HL-60 (cell line): ENCODE measurements around the gene GPATCH1.

Experiments
- GABPA ChIP-seq: IDR thresholded peaks from 2 replicates; pipeline ENCODE4 v1.6.1; 2012; ENCODE audit warnings: low read depth
- POLR2AphosphoS5 ChIP-seq: IDR thresholded peaks from 2 replicates; pipeline ENCODE4 v1.6.1; 2012; ENCODE audit warnings: low read depth
- TF ChIP-seq, protein P1 (sequence below): IDR thresholded peaks from one replicate; pipeline ENCODE4 v1.5.1; 2011; ENCODE audit warnings: low read length, control low read depth, inconsistent platforms; ENCODE audit not compliant: insufficient read depth
- TF ChIP-seq, protein P2 (sequence below): IDR thresholded peaks from 2 replicates; pipeline ENCODE4 v1.6.1; 2012; ENCODE audit warnings: low read depth; ENCODE audit not compliant: insufficient replicate concordance

DNA sequence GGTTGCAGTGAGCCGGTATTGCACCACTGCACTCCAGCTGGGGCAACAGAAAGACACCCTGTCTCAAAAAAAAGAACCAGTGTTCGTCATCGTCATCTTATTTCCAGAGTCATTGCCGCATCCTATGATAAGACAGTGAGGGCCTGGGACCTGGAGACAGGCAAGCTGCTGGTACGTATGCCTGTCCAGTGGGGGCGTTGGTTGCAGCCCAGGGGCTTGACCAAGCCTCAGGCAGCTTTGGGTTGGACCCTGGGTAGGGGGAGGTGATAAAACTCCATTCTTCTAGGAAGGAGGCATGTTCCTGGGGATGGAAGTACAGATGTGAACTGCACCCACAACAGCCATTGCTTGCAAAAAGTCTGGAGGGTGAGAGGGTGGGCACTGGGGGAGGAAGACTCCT is 66.6 kb downstream of the GPATCH1 start:
- TF ChIP-seq, protein P1, sequence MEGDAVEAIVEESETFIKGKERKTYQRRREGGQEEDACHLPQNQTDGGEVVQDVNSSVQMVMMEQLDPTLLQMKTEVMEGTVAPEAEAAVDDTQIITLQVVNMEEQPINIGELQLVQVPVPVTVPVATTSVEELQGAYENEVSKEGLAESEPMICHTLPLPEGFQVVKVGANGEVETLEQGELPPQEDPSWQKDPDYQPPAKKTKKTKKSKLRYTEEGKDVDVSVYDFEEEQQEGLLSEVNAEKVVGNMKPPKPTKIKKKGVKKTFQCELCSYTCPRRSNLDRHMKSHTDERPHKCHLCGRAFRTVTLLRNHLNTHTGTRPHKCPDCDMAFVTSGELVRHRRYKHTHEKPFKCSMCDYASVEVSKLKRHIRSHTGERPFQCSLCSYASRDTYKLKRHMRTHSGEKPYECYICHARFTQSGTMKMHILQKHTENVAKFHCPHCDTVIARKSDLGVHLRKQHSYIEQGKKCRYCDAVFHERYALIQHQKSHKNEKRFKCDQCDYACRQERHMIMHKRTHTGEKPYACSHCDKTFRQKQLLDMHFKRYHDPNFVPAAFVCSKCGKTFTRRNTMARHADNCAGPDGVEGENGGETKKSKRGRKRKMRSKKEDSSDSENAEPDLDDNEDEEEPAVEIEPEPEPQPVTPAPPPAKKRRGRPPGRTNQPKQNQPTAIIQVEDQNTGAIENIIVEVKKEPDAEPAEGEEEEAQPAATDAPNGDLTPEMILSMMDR: no peak
- no peak for TF ChIP-seq POLR2AphosphoS5
- no peak for TF ChIP-seq GABPA
- TF ChIP-seq, protein P2, sequence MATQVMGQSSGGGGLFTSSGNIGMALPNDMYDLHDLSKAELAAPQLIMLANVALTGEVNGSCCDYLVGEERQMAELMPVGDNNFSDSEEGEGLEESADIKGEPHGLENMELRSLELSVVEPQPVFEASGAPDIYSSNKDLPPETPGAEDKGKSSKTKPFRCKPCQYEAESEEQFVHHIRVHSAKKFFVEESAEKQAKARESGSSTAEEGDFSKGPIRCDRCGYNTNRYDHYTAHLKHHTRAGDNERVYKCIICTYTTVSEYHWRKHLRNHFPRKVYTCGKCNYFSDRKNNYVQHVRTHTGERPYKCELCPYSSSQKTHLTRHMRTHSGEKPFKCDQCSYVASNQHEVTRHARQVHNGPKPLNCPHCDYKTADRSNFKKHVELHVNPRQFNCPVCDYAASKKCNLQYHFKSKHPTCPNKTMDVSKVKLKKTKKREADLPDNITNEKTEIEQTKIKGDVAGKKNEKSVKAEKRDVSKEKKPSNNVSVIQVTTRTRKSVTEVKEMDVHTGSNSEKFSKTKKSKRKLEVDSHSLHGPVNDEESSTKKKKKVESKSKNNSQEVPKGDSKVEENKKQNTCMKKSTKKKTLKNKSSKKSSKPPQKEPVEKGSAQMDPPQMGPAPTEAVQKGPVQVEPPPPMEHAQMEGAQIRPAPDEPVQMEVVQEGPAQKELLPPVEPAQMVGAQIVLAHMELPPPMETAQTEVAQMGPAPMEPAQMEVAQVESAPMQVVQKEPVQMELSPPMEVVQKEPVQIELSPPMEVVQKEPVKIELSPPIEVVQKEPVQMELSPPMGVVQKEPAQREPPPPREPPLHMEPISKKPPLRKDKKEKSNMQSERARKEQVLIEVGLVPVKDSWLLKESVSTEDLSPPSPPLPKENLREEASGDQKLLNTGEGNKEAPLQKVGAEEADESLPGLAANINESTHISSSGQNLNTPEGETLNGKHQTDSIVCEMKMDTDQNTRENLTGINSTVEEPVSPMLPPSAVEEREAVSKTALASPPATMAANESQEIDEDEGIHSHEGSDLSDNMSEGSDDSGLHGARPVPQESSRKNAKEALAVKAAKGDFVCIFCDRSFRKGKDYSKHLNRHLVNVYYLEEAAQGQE: no peak
